Parathyroid adenoma (tissue), 2 donors: ENCODE measurements around the gene TMEM198.
A peak's percentile ranks its signal among the peaks of the same experiment; 100 is the strongest.

Experiments used
- H2AFZ ChIP-seq: fragments of 300-600 bp; sonication (generic); one replicate; pipeline ENCODE4 v1.7.0; 2017; ENCODE audit warnings: antibody characterized with exemption, mild to moderate bottlenecking
- H3K27ac ChIP-seq: fragments of 300-600 bp; sonication (generic); one replicate; pipeline ENCODE4 v1.7.0; 2017
- H3K27me3 ChIP-seq: fragments of 300-600 bp; sonication (generic); one replicate; pipeline ENCODE4 v1.7.0; 2017; ENCODE audit warnings: low read length; ENCODE audit not compliant: control insufficient read depth, insufficient read depth
- H3K36me3 ChIP-seq: fragments of 300-600 bp; sonication (generic); one replicate; pipeline ENCODE4 v1.7.0; 2017; ENCODE audit warnings: low read length; ENCODE audit not compliant: control insufficient read depth, insufficient read depth
- H3K4me1 ChIP-seq: fragments of 300-600 bp; sonication (generic); one replicate; pipeline ENCODE4 v1.7.0; 2017; ENCODE audit warnings: control low read depth
- H3K4me2 ChIP-seq: fragments of 300-600 bp; sonication (generic); one replicate; pipeline ENCODE4 v1.7.0; 2017; ENCODE audit warnings: low read length
- H3K4me3 ChIP-seq: fragments of 300-600 bp; sonication (generic); one replicate; pipeline ENCODE4 v1.7.0; 2017; ENCODE audit warnings: low read depth, low read length
- H3K79me2 ChIP-seq: fragments of 300-600 bp; sonication (generic); one replicate; pipeline ENCODE4 v1.7.0; 2017; ENCODE audit warnings: control low read depth
- H3K9ac ChIP-seq: fragments of 300-600 bp; sonication (generic); one replicate; pipeline ENCODE4 v1.7.0; 2017; ENCODE audit warnings: mild to moderate bottlenecking
- H3K9me3 ChIP-seq: fragments of 300-600 bp; sonication (generic); one replicate; pipeline ENCODE4 v1.7.0; 2017; ENCODE audit warnings: low read length; ENCODE audit not compliant: control insufficient read depth
- TF ChIP-seq, protein P1 (sequence below): fragments of 300-600 bp; sonication (generic); IDR thresholded peaks from one replicate; pipeline ENCODE4 v1.7.0; 2017; ENCODE audit warnings: antibody characterized with exemption, mild to moderate bottlenecking
- donor health status: primary hyperparathyroidism.

TMEM198 gene

GRCh38 chr2:219520079-219520478 lies 23.7 kb upstream of the TMEM198 start:
- no peak overlapping the region for H3K4me3 ChIP-seq
- no peak overlapping the region for H3K27ac ChIP-seq
- no peaks in the 10 kb centered on the region for H3K4me1 ChIP-seq
- H3K4me2 ChIP-seq = no peak overlapping the region
- H3K79me2 ChIP-seq = no peaks in the 10 kb centered on the region
- TF ChIP-seq, protein P1, sequence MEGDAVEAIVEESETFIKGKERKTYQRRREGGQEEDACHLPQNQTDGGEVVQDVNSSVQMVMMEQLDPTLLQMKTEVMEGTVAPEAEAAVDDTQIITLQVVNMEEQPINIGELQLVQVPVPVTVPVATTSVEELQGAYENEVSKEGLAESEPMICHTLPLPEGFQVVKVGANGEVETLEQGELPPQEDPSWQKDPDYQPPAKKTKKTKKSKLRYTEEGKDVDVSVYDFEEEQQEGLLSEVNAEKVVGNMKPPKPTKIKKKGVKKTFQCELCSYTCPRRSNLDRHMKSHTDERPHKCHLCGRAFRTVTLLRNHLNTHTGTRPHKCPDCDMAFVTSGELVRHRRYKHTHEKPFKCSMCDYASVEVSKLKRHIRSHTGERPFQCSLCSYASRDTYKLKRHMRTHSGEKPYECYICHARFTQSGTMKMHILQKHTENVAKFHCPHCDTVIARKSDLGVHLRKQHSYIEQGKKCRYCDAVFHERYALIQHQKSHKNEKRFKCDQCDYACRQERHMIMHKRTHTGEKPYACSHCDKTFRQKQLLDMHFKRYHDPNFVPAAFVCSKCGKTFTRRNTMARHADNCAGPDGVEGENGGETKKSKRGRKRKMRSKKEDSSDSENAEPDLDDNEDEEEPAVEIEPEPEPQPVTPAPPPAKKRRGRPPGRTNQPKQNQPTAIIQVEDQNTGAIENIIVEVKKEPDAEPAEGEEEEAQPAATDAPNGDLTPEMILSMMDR = no peak
- no peak overlapping the region for H2AFZ ChIP-seq
- no peaks in the 10 kb centered on the region for H3K9me3 ChIP-seq
- peaks cover 6% of the 10 kb centered on the region for H3K27me3 ChIP-seq
- H3K36me3 ChIP-seq = no peaks in the 10 kb centered on the region
- H3K9ac ChIP-seq = no peak overlapping the region

- Histone ChIP-seq H3K4me2 (no peak overlapping the region), H3K79me2 (no peaks in the 10 kb centered on the region), H3K9me3 (no peaks in the 10 kb centered on the region), H3K9ac (no peak overlapping the region), H3K4me3 (no peak overlapping the region), H3K27me3 (peaks cover 6% of the 10 kb centered on the region), H3K36me3 (no peaks in the 10 kb centered on the region), H3K27ac (no peak overlapping the region), H3K4me1 (no peaks in the 10 kb centered on the region), H2AFZ (peak overlapping the region; percentile 33)
- TF ChIP-seq, protein P1 = peak; percentile 50
Measured at GRCh38 chr2:219521066-219521880, 22.6 kb upstream of the TMEM198 start.

- Histone ChIP-seq H3K4me3 (no peak overlapping the region), H3K9ac (no peak overlapping the region), H3K79me2 (no peaks in the 10 kb centered on the region), H3K27ac (no peak overlapping the region), H3K9me3 (no peaks in the 10 kb centered on the region), H3K4me2 (no peak overlapping the region), H3K4me1 (peaks cover 4% of the 10 kb centered on the region), H3K27me3 (peaks cover 6% of the 10 kb centered on the region), H3K36me3 (no peaks in the 10 kb centered on the region), H2AFZ (peak overlapping the region; percentile 72)
- TF ChIP-seq, protein P1 = no peak
Measured at GRCh38 chr2:219522111-219523030, 21.5 kb upstream of the TMEM198 start.

- Histone ChIP-seq H3K4me1 (peaks cover 4% of the 10 kb centered on the region), H3K4me3 (no peak overlapping the region), H3K27ac (no peak overlapping the region)
Measured at GRCh38 chr2:219523031-219523671, 20.7 kb upstream of the TMEM198 start.

More at GRCh38 chr2:219523031-219523671, 20.7 kb upstream of the TMEM198 start:
- TF ChIP-seq, protein P1 = no peak
- peaks cover 11% of the 10 kb centered on the region for H3K27me3 ChIP-seq
- H3K9me3 ChIP-seq = no peaks in the 10 kb centered on the region
- H2AFZ ChIP-seq = peak overlapping the region; percentile 72
- H3K36me3 ChIP-seq = no peaks in the 10 kb centered on the region
- no peak overlapping the region for H3K4me2 ChIP-seq
- no peaks in the 10 kb centered on the region for H3K79me2 ChIP-seq
- no peak overlapping the region for H3K9ac ChIP-seq
